SK-N-SH (cell line): ENCODE measurements around the gene MYO10.

Experiments used
- NRF1 ChIP-seq: IDR thresholded peaks from 2 replicates; pipeline ENCODE4 v1.6.1; 2012; ENCODE audit warnings: low read depth, mild to moderate bottlenecking, low read length
- TF ChIP-seq, protein P1 (sequence below): IDR thresholded peaks from 2 replicates; pipeline ENCODE4 v1.4.0; 2012; ENCODE audit warnings: low read depth

DNA sequence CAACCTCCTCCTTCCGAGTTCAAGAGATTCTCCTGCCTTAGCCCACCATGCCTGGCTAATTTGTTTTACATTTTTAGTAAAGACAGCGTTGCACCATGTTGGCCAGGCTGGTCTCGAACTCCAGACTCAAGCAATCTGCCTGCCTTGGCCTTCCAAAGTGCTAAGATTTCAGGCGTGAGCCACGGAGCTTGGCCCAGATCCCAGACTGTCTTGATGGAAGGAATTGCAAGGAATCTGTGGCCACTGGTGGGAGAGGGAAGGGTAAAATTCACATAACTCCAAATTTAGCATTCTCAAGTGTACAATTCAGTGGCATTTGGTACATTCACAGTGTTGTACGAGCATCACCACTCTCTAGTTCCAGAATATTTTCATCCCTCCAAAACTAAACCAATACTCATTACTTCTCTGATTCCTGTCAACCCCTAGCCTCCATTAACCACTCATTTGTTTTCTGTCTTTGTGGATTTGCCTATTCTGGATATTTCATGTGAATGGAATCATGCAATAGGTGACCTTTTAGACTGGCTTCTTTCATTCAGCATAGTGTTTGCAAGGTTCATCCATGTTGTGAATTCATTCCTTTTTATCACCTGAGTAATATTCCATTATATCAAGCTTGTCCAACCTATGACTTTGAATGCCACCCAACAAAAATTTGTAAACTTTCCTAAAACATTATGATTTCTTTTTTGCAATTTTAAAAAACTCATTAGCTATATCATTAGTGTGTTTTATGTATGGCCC lies 8.9 kb upstream of the MYO10 start:
- no peak for TF ChIP-seq NRF1
- TF ChIP-seq, protein P1, sequence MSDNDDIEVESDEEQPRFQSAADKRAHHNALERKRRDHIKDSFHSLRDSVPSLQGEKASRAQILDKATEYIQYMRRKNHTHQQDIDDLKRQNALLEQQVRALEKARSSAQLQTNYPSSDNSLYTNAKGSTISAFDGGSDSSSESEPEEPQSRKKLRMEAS: no peak
